Skin of body (tissue), 2 donors: ENCODE results near the gene GMDS. TPM values are rescaled to one million over a fixed set of nuclear protein-coding genes. Genes with fewer than 3 reads are reported as not detected.
"Not testable (repeated sequence)": the region's sequence is repeated elsewhere in the genome, so short reads cannot be mapped to it uniquely, and the experiment has no call there.

Experiments used
- DNase-seq: peaks from one replicate; lab custom pipeline; 2025; lab: John Stamatoyannopoulos, UW
- total RNA-seq: library from RNA; depleted of rRNA; stranded (reverse); fragments of >200 nt; gene quantifications from one replicate; pipeline ENCODE4 v1.2.3, GENCODE V29; 2014

Gene GMDS
- total RNA-seq, 1 donor from 2014 or later, result 12.5 TPM

- DNase-seq, result not testable (repeated sequence)
Measured at GRCh38 chr6:1751063-1751462, 494.3 kb downstream of the GMDS start.

GRCh38 chr6:1749041-1749440, 496.4 kb downstream of the GMDS start:
- DNase-seq, result no peak

- no peak for DNase-seq
Measured at GRCh38 chr6:1747531-1747930, 497.9 kb downstream of the GMDS start.

GRCh38 chr6:1747003-1747402, 498.4 kb downstream of the GMDS start:
- DNase-seq, result no peak

- DNase-seq, result no peak
Measured at GRCh38 chr6:1745814-1746213, 499.6 kb downstream of the GMDS start.

GRCh38 chr6:1744543-1744942, 500.9 kb downstream of the GMDS start:
- no peak for DNase-seq

GRCh38 chr6:1739680-1740079, 505.7 kb downstream of the GMDS start:
- DNase-seq, result no peak

- no peak for DNase-seq
Measured at GRCh38 chr6:1739220-1739619, 506.2 kb downstream of the GMDS start.

GRCh38 chr6:1738558-1739081, 506.8 kb downstream of the GMDS start:
- DNase-seq, result no peak

GRCh38 chr6:1737463-1738311, 507.7 kb downstream of the GMDS start:
- DNase-seq, result no peak

- DNase-seq, result no peak
Measured at GRCh38 chr6:1736346-1737105, 508.9 kb downstream of the GMDS start.

- DNase-seq, result no peak
Measured at GRCh38 chr6:1735239-1735803, 510.1 kb downstream of the GMDS start.

GRCh38 chr6:1730882-1731281, 514.5 kb downstream of the GMDS start:
- DNase-seq, result no peak

GRCh38 chr6:1729750-1730140, 515.7 kb downstream of the GMDS start:
- DNase-seq, result no peak

- DNase-seq, result no peak
Measured at GRCh38 chr6:1729133-1729749, 516.2 kb downstream of the GMDS start.

- DNase-seq, result no peak
Measured at GRCh38 chr6:1726341-1726768, 519.0 kb downstream of the GMDS start.

GRCh38 chr6:1724616-1725015, 520.8 kb downstream of the GMDS start:
- DNase-seq, result peak; percentile 28

GRCh38 chr6:1724124-1724523, 521.3 kb downstream of the GMDS start:
- no peak for DNase-seq

- no peak for DNase-seq
Measured at GRCh38 chr6:1722801-1723200, 522.6 kb downstream of the GMDS start.

GRCh38 chr6:1720620-1721322, 524.6 kb downstream of the GMDS start:
- DNase-seq, result no peak

GRCh38 chr6:1719922-1720321, 525.5 kb downstream of the GMDS start:
- DNase-seq, result no peak
